Tibial nerve (tissue), 3 donors: ENCODE data around the gene SLC9A9.

Experiments
- POLR2A ChIP-seq, 2 donors: fragments of 450-650 bp; IDR thresholded peaks; one replicate each; pipeline ENCODE4 v1.6.1; 2017; ENCODE audit warnings: antibody characterized with exemption in 2 of 2, mild to moderate bottlenecking in 2 of 2, moderate library complexity in 2 of 2
- TF ChIP-seq, protein P1 (sequence below), 5 experiments: fragments of 200-600 bp in 3 of 5; fragments of 450-650 bp in 2 of 5; sonication (generic) in 3 of 5; IDR thresholded peaks; one replicate each; pipeline ENCODE4 v1.5.1; 2016 to 2019; ENCODE audit warnings: antibody characterized with exemption in 5 of 5, mild to moderate bottlenecking in 3 of 5, moderate library complexity in 2 of 5

GRCh38 chr3:143294188-143294587 is 554.1 kb downstream of the SLC9A9 start:
- TF ChIP-seq, protein P1, sequence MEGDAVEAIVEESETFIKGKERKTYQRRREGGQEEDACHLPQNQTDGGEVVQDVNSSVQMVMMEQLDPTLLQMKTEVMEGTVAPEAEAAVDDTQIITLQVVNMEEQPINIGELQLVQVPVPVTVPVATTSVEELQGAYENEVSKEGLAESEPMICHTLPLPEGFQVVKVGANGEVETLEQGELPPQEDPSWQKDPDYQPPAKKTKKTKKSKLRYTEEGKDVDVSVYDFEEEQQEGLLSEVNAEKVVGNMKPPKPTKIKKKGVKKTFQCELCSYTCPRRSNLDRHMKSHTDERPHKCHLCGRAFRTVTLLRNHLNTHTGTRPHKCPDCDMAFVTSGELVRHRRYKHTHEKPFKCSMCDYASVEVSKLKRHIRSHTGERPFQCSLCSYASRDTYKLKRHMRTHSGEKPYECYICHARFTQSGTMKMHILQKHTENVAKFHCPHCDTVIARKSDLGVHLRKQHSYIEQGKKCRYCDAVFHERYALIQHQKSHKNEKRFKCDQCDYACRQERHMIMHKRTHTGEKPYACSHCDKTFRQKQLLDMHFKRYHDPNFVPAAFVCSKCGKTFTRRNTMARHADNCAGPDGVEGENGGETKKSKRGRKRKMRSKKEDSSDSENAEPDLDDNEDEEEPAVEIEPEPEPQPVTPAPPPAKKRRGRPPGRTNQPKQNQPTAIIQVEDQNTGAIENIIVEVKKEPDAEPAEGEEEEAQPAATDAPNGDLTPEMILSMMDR (IDR thresholded peaks at IDR 0.05) = no peak
- no peak for TF ChIP-seq POLR2A (IDR thresholded peaks at IDR 0.05)
